B cell (primary cell): Measurements from ENCODE around the gene WNK1. TPM values are rescaled to one million over a fixed set of nuclear protein-coding genes. Genes with fewer than 3 reads are reported as not detected.

Source experiments
- ATAC-seq: fragments of 200-7000 bp; cut with Tn5 transposase; one replicate; pipeline ENCODE4 v1.10.0; 2021; ENCODE audit warnings: low read depth, mild to moderate bottlenecking, moderate number of reproducible peaks, moderate library complexity
- CTCF ChIA-PET: fragments of 350-600 bp; sonication (Branson Sonifier 250); formaldehyde crosslinking; loops from one replicate; lab custom pipeline; 2021; ENCODE audit warnings: antibody characterized with exemption, inconsistent platforms; lab: Charles Lee
- POLR2A ChIA-PET: fragments of 350-600 bp; sonication (Branson Sonifier 250); formaldehyde crosslinking; loops from one replicate; lab custom pipeline; 2021; ENCODE audit warnings: antibody characterized with exemption; lab: Charles Lee
- DNase-seq: peaks from one replicate; pipeline ENCODE4 v3.0.0; 2013
- H2AFZ ChIP-seq: 2 replicates; pipeline ENCODE4 v1.6.1; 2012; ENCODE audit warnings: mild to moderate bottlenecking, low read depth, low read length; ENCODE audit not compliant: insufficient read depth, poor library complexity, severe bottlenecking
- H3K27ac ChIP-seq, 2 donors: 1 replicate in 1 of 2; 2 replicates in 1 of 2; pipeline ENCODE4 v1.5.1; 2012 to 2013; ENCODE audit warnings: low read length in 2 of 2, mild to moderate bottlenecking in 2 of 2, moderate library complexity in 1 of 2
- H3K27me3 ChIP-seq, 4 experiments: fragments of 200-600 bp in 1 of 4; sonication (generic) in 1 of 4; replicated peaks in 1 of 4; 1 replicate in 2 of 4; 2 replicates in 2 of 4; pipeline versions ENCODE4 v1.6.1 to v1.7.0; 2013 to 2016; ENCODE audit warnings: low read length in 3 of 4, mild to moderate bottlenecking in 2 of 4, mixed read lengths in 1 of 4, moderate library complexity in 1 of 4; ENCODE audit not compliant: insufficient read depth in 4 of 4, control insufficient read depth in 3 of 4; ENCODE audit errors: control extremely low read depth in 1 of 4
- H3K36me3 ChIP-seq, 2 experiments: replicated peaks in 1 of 2; 1 replicate in 1 of 2; 2 replicates in 1 of 2; pipeline versions ENCODE4 v1.6.1 to v1.7.1; 2013; ENCODE audit warnings: low read length in 1 of 2; ENCODE audit not compliant: insufficient read depth in 2 of 2, control insufficient read depth in 1 of 2; ENCODE audit errors: control extremely low read depth in 1 of 2, extremely low read depth in 1 of 2
- H3K4me1 ChIP-seq, 2 donors: fragments of 200-600 bp in 1 of 2; sonication (generic) in 1 of 2; 1 replicate in 1 of 2; 2 replicates in 1 of 2; pipeline versions ENCODE4 v1.5.1 to v1.6.1; 2013 to 2017; ENCODE audit warnings: low read length in 2 of 2; ENCODE audit not compliant: control insufficient read depth in 2 of 2, insufficient read depth in 2 of 2
- H3K4me2 ChIP-seq: replicated peaks from 2 replicates; pipeline ENCODE3; 2012; ENCODE audit warnings: mild to moderate bottlenecking, low read depth, low read length; ENCODE audit not compliant: poor library complexity, severe bottlenecking
- H3K4me3 ChIP-seq, 5 experiments: fragments of 200-600 bp in 1 of 5; sonication (generic) in 1 of 5; 1 replicate in 3 of 5; 2 replicates in 2 of 5; pipeline versions ENCODE4 v1.5.1 to v1.7.0; 2011 to 2016; ENCODE audit warnings: low read length in 4 of 5, mild to moderate bottlenecking in 4 of 5, low read depth in 2 of 5, control low read depth in 1 of 5, moderate library complexity in 1 of 5; ENCODE audit not compliant: insufficient read depth in 1 of 5; ENCODE audit errors: control extremely low read depth in 1 of 5, extremely low read depth in 1 of 5
- H3K79me2 ChIP-seq: fragments of 200-600 bp; sonication (generic); one replicate; pipeline ENCODE4 v1.6.0; 2016; ENCODE audit warnings: low read length; ENCODE audit not compliant: control insufficient read depth, insufficient read depth
- H3K9ac ChIP-seq: fragments of 200-600 bp; sonication (generic); 2 replicates; pipeline ENCODE4 v1.6.1; 2017; ENCODE audit warnings: mild to moderate bottlenecking, low read length, moderate library complexity
- H3K9me3 ChIP-seq, 3 donors: one replicate each; pipeline versions ENCODE4 v1.6.1 to v1.7.1; 2013; ENCODE audit warnings: low read length in 2 of 3; ENCODE audit not compliant: control insufficient read depth in 2 of 3, insufficient read depth in 1 of 3; ENCODE audit errors: control extremely low read depth in 1 of 3
- H4K20me1 ChIP-seq: 2 replicates; pipeline ENCODE4 v1.6.0; 2012; ENCODE audit warnings: mild to moderate bottlenecking, low read length; ENCODE audit not compliant: insufficient read depth, control insufficient read depth, poor library complexity, severe bottlenecking
- H3K27ac Mint-ChIP-seq: one replicate; pipeline ENCODE4 v1.8.0; 2021; ENCODE audit warnings: mixed read lengths
- H3K27me3 Mint-ChIP-seq: one replicate; pipeline ENCODE4 v1.8.0; 2021; ENCODE audit warnings: mixed read lengths
- H3K4me1 Mint-ChIP-seq: one replicate; pipeline ENCODE4 v1.8.0; 2021; ENCODE audit warnings: mixed read lengths
- H3K4me3 Mint-ChIP-seq: one replicate; pipeline ENCODE4 v1.8.0; 2021; ENCODE audit warnings: mixed read lengths
- H3K9me3 Mint-ChIP-seq: one replicate; pipeline ENCODE4 v1.8.0; 2022; ENCODE audit warnings: mixed read lengths; ENCODE audit not compliant: insufficient read depth
- EZH2 ChIP-seq: IDR thresholded peaks from 2 replicates; pipeline ENCODE4 v1.6.1; 2012; ENCODE audit warnings: borderline replicate concordance, low read depth, mild to moderate bottlenecking, moderate library complexity, low read length; ENCODE audit not compliant: insufficient read depth, poor library complexity, severe bottlenecking
- WGBS: methylation state at CpG from one replicate; pipeline ENCODE4 v1.1.5; 2013; ENCODE audit warnings: missing lambda C conversion rate; ENCODE audit not compliant: insufficient coverage; 5-methylcytosine and 5-hydroxymethylcytosine counted together
- intact Hi-C: fragments of 100-400 bp; cut with micrococcal nuclease; formaldehyde crosslinking; loops from one replicate; pipeline ENCODE4 v1.10.0; 2022
- polyA plus RNA-seq: library from polyadenylated mRNA; depleted of rRNA; stranded (reverse); fragments of >200 nt; gene quantifications from 2 replicates; pipeline ENCODE4 v1.2.3, GENCODE V29; 2012
- total RNA-seq, 2 donors: library from RNA; stranded (reverse); fragments of 120-200 nt in 1 of 2; gene quantifications; 1 replicate in 1 of 2; 2 replicates in 1 of 2; pipeline versions ENCODE4 v1.2.3 to v1.2.4, GENCODE V29; 2013 to 2022
- TF ChIP-seq, protein P1 (sequence below): fragments of 200-600 bp; IDR thresholded peaks from one replicate; pipeline ENCODE4 v1.8.0; 2022; ENCODE audit warnings: antibody characterized with exemption, mild to moderate bottlenecking

The WNK1 gene
- total and polyA plus RNA-seq, 2 donors (not counting 1 experiment from before 2014, with no cell fraction given): 43.9 to 188 TPM

DNA sequence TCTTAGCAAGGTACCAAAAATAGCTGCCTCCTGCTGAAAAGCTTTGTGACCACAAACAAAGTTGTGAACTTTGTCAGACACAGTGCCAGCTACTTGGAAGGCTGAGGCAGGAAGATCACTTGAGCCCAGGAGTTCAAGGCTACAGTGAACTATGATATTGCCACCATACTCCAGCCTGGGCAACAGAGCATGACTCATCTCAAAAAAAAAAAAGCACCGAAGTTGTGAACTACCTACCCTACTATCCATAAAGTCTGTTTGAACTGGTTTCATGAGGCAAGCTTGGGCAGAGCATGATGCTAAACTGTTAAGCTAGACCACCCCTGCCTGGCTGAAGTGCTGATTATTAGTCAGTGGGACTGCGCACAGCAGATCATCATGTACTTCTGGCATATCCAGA lies 121.6 kb downstream of the WNK1 start:
- CTCF ChIA-PET: interaction anchor here (0.8 to 4.0 kb wide), 8 partner anchors 9 to 303 kb away, joined by 3 to 19 read pairs (median 3); no protein-coding TSS in a partner anchor

DNA sequence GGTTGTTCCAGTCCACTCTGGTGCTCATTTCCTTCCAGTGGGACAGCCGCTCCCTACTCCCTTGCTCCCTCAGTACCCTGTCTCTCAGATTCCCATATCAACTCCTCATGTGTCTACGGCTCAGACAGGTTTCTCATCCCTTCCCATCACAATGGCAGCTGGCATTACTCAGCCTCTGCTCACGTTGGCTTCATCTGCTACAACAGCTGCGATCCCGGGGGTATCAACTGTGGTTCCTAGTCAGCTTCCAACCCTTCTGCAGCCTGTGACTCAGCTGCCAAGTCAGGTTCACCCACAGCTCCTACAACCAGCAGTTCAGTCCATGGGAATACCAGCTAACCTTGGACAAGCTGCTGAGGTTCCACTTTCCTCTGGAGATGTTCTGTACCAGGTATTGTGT lies 127.3 kb downstream of the WNK1 start:
- no peak overlapping the region for H3K4me3 Mint-ChIP-seq
- H3K4me1 Mint-ChIP-seq: no peaks in the 10 kb centered on the region
- ATAC-seq (no peak), DNase-seq (no peak)
- no peaks in the 10 kb centered on the region for H3K27me3 Mint-ChIP-seq
- no peaks in the 10 kb centered on the region for H3K9me3 ChIP-seq
- H3K4me3 ChIP-seq: no peak overlapping the region
- H3K4me2 ChIP-seq: no peak overlapping the region
- no peaks in the 10 kb centered on the region for H3K9me3 Mint-ChIP-seq
- peaks cover 4% of the 10 kb centered on the region for H3K79me2 ChIP-seq
- H3K27me3 ChIP-seq: no peaks in the 10 kb centered on the region
- no peak overlapping the region for H2AFZ ChIP-seq
- TF ChIP-seq, protein P1, sequence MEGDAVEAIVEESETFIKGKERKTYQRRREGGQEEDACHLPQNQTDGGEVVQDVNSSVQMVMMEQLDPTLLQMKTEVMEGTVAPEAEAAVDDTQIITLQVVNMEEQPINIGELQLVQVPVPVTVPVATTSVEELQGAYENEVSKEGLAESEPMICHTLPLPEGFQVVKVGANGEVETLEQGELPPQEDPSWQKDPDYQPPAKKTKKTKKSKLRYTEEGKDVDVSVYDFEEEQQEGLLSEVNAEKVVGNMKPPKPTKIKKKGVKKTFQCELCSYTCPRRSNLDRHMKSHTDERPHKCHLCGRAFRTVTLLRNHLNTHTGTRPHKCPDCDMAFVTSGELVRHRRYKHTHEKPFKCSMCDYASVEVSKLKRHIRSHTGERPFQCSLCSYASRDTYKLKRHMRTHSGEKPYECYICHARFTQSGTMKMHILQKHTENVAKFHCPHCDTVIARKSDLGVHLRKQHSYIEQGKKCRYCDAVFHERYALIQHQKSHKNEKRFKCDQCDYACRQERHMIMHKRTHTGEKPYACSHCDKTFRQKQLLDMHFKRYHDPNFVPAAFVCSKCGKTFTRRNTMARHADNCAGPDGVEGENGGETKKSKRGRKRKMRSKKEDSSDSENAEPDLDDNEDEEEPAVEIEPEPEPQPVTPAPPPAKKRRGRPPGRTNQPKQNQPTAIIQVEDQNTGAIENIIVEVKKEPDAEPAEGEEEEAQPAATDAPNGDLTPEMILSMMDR: no peak
- TF ChIP-seq EZH2: no peak
- no peaks in the 10 kb centered on the region for H3K4me1 ChIP-seq
- ChIA-PET POLR2A (interaction anchor here (0.7 kb wide), 1 partner anchor 336 kb away, joined by 8 read pairs; no protein-coding TSS in a partner anchor), CTCF (interaction anchor here (0.9 to 1.0 kb wide), 2 partner anchors 265 to 304 kb away, joined by 3 to 4 read pairs; no protein-coding TSS in a partner anchor)
- intact Hi-C loops: no loop called here
- H3K9ac ChIP-seq: no peak overlapping the region
- no peak overlapping the region for H3K27ac ChIP-seq
- 98% methylated on average over 5 of the region's 5 CpGs for WGBS
- peaks cover 17 to 64% of the 10 kb centered on the region in 2 experiments for H3K36me3 ChIP-seq
- no peaks in the 10 kb centered on the region for H4K20me1 ChIP-seq
- no peak overlapping the region for H3K27ac Mint-ChIP-seq

More for the DNA sequence above, 121.6 kb downstream of the WNK1 start:
- Mint-ChIP-seq H3K4me3 (no peak overlapping the region), H3K27ac (no peak overlapping the region), H3K9me3 (no peaks in the 10 kb centered on the region), H3K4me1 (no peaks in the 10 kb centered on the region), H3K27me3 (no peaks in the 10 kb centered on the region)
- no peaks in the 10 kb centered on the region for H3K27me3 ChIP-seq
- H3K36me3 ChIP-seq: peaks cover 3 to 35% of the 10 kb centered on the region in 2 experiments
- WGBS: 100% methylated on average over 1 of the region's 2 CpGs
- no peak overlapping the region for H2AFZ ChIP-seq
- POLR2A ChIA-PET: no interaction called here
- H3K79me2 ChIP-seq: no peaks in the 10 kb centered on the region
- no peak overlapping the region for H3K9ac ChIP-seq
- intact Hi-C loops: no loop called here
- H3K9me3 ChIP-seq: no peaks in the 10 kb centered on the region
- no peak overlapping the region for H3K4me2 ChIP-seq
- no peak overlapping the region for H3K27ac ChIP-seq
- no peaks in the 10 kb centered on the region for H4K20me1 ChIP-seq
- DNase-seq: no peak
- no peaks in the 10 kb centered on the region for H3K4me1 ChIP-seq
- no peak for TF ChIP-seq EZH2
- TF ChIP-seq, protein P1: no peak
- ATAC-seq: no peak
- no peak overlapping the region for H3K4me3 ChIP-seq
